MM.1S (cell line): ENCODE results near the gene HSP90AA1.

Source experiments
- EZH2 ChIP-seq: fragments of 300-600 bp; sonication (generic); optimal IDR thresholded peaks from 2 replicates; pipeline ENCODE3; 2017; ENCODE audit warnings: low read depth, mild to moderate bottlenecking, antibody characterized with exemption, low read length, mixed read lengths
- EZH2phosphoT487 ChIP-seq: fragments of 300-600 bp; sonication (generic); IDR thresholded peaks from 2 replicates; pipeline ENCODE4 v1.6.1; 2018; ENCODE audit warnings: antibody characterized with exemption, low read length
- TF ChIP-seq, protein P1 (sequence below): fragments of 300-600 bp; sonication (generic); IDR thresholded peaks from 2 replicates; pipeline ENCODE4 v1.5.1; 2016; ENCODE audit warnings: antibody characterized with exemption, low read length, mixed read lengths

DNA sequence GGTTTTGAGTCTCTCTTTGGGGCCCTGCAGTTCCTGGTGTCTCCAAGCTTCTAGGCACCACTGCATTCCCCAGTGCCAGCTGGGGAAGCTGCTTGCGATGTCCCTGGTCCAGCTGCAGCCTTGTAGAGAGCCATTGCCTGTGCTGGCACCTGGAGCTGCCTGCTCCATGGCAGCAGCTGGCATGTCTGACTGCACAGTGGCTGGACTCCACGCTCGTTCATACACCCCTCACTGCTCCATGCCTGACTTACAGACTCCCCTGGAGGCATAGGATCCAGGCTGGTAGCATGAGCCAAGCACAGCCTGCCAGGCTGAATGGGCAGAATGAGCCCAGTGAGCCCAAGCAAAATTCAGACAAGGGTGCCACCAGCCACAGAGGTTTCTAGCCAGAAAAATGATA lies 31.0 kb upstream of the HSP90AA1 start:
- TF ChIP-seq, protein P1, sequence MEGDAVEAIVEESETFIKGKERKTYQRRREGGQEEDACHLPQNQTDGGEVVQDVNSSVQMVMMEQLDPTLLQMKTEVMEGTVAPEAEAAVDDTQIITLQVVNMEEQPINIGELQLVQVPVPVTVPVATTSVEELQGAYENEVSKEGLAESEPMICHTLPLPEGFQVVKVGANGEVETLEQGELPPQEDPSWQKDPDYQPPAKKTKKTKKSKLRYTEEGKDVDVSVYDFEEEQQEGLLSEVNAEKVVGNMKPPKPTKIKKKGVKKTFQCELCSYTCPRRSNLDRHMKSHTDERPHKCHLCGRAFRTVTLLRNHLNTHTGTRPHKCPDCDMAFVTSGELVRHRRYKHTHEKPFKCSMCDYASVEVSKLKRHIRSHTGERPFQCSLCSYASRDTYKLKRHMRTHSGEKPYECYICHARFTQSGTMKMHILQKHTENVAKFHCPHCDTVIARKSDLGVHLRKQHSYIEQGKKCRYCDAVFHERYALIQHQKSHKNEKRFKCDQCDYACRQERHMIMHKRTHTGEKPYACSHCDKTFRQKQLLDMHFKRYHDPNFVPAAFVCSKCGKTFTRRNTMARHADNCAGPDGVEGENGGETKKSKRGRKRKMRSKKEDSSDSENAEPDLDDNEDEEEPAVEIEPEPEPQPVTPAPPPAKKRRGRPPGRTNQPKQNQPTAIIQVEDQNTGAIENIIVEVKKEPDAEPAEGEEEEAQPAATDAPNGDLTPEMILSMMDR = no peak
- TF ChIP-seq EZH2phosphoT487 = no peak
- TF ChIP-seq EZH2 = no peak
